Measurements from ENCODE around the gene ITIH4.

ITIH4 gene

GRCh38 chr3:52829906-52830463 is 487 bp downstream of the ITIH4 start:
- no peak for DNase-seq

GRCh38 chr3:52829482-52829881 is 990 bp downstream of the ITIH4 start:
- no peak for DNase-seq

GRCh38 chr3:52827866-52828376 is 2.6 kb downstream of the ITIH4 start:
- no peak for DNase-seq

- no peak for DNase-seq
These were observed 3.0 kb downstream of the ITIH4 start for GRCh38 chr3:52827441-52827840.

GRCh38 chr3:52824037-52824436 is 6.4 kb downstream of the ITIH4 start:
- DNase-seq, result no peak

GRCh38 chr3:52822363-52822762 is 8.1 kb downstream of the ITIH4 start:
- DNase-seq, result no peak

GRCh38 chr3:52820736-52821135 is 9.7 kb downstream of the ITIH4 start:
- no peak for DNase-seq

GRCh38 chr3:52819936-52820335 is 10.5 kb downstream of the ITIH4 start:
- DNase-seq, result no peak

- no peak for DNase-seq
These were observed 12.6 kb downstream of the ITIH4 start for GRCh38 chr3:52817860-52818259.

- no peak for DNase-seq
These were observed 13.3 kb downstream of the ITIH4 start for GRCh38 chr3:52817221-52817620.

- no peak for DNase-seq
These were observed 13.8 kb downstream of the ITIH4 start for GRCh38 chr3:52816654-52817053.

GRCh38 chr3:52816199-52816598 is 14.3 kb downstream of the ITIH4 start:
- no peak for DNase-seq

GRCh38 chr3:52813810-52814209 is 16.7 kb downstream of the ITIH4 start:
- no peak for DNase-seq

GRCh38 chr3:52811452-52812011 is 18.9 kb downstream of the ITIH4 start:
- no peak for DNase-seq

- DNase-seq, result no peak
These were observed 19.5 kb downstream of the ITIH4 start for GRCh38 chr3:52810923-52811322.

GRCh38 chr3:52809662-52810377 is 20.7 kb downstream of the ITIH4 start:
- DNase-seq, result no peak

- DNase-seq, result no peak
These were observed 21.3 kb downstream of the ITIH4 start for GRCh38 chr3:52809149-52809548.

- no peak for DNase-seq
These were observed 25.0 kb downstream of the ITIH4 start for GRCh38 chr3:52805270-52806039.

- DNase-seq, result no peak
These were observed 28.6 kb downstream of the ITIH4 start for GRCh38 chr3:52801839-52802238.

GRCh38 chr3:52800079-52800478 is 30.4 kb downstream of the ITIH4 start:
- no peak for DNase-seq

- no peak for DNase-seq
These were observed 31.4 kb downstream of the ITIH4 start for GRCh38 chr3:52798978-52799476.

GRCh38 chr3:52798376-52798977 is 32.0 kb downstream of the ITIH4 start:
- DNase-seq, result no peak

- no peak for DNase-seq
These were observed 34.1 kb downstream of the ITIH4 start for GRCh38 chr3:52796411-52796810.

Measured in activated naive CD4-positive, alpha-beta T cell treated with anti-CD3 and anti-CD28 coated beads, Interleukin-2, amount 50 U/mL, for 16 hours (primary cell).